ENCODE measurements around the gene TPPP3. TPM values are rescaled to one million over a fixed set of nuclear protein-coding genes. Genes with fewer than 3 reads are reported as not detected.

Gene TPPP3
- total RNA-seq, 1 donor from 2014 or later: 29.7 TPM

Other genes starting within 250 kb of the TPPP3 start
- 19.3 TPM for gene B3GNT9, start 242.5 kb downstream of the TPPP3 start, total RNA-seq
- 24.1 TPM for gene TRADD, start 233.6 kb downstream of the TPPP3 start, total RNA-seq
- 34.1 TPM for gene FBXL8, start 233.5 kb downstream of the TPPP3 start, total RNA-seq
- gene HSF4, start 228.8 kb downstream of the TPPP3 start, total RNA-seq: 87.8 TPM
- 59.7 TPM for gene NOL3, start 223.0 kb downstream of the TPPP3 start, total RNA-seq
- gene MATCAP1, start 209.5 kb downstream of the TPPP3 start, total RNA-seq: 28.4 TPM
- 17.1 TPM for gene EXOC3L1, start 203.4 kb downstream of the TPPP3 start, total RNA-seq
- 68.2 TPM for gene E2F4, start 201.3 kb downstream of the TPPP3 start, total RNA-seq
- 17.5 TPM for gene ELMO3, start 194.4 kb downstream of the TPPP3 start, total RNA-seq
- 39.3 TPM for gene TMEM208, start 166.4 kb downstream of the TPPP3 start, total RNA-seq
- 94.9 TPM for gene FHOD1, start 146.0 kb downstream of the TPPP3 start, total RNA-seq
- gene SLC9A5, start 144.5 kb downstream of the TPPP3 start, total RNA-seq: 2.4 TPM
- 16.2 TPM for gene PLEKHG4, start 114.0 kb downstream of the TPPP3 start, total RNA-seq
- 1.4 TPM for gene KCTD19, start 66.8 kb downstream of the TPPP3 start, total RNA-seq
- 27.4 TPM for gene LRRC36, start 66.7 kb downstream of the TPPP3 start, total RNA-seq
- 11.1 TPM for gene ZDHHC1, start 23.0 kb upstream of the TPPP3 start, total RNA-seq
- gene HSD11B2, start 37.6 kb upstream of the TPPP3 start, total RNA-seq: 2.2 TPM
- gene ATP6V0D1, start 87.7 kb upstream of the TPPP3 start, total RNA-seq: 143 TPM
- 4.9 TPM for gene AGRP, start 90.0 kb upstream of the TPPP3 start, total RNA-seq
- gene RIPOR1, start 135.3 kb upstream of the TPPP3 start, total RNA-seq: 133 TPM
- gene CTCF, start 169.0 kb upstream of the TPPP3 start, total RNA-seq: 36.0 TPM